A673 (cell line): ENCODE measurements around the gene DGKH.

Experiments used
- CTCF ChIP-seq: fragments of 300-800, 200-600 bp; sonication (generic); conservative IDR thresholded peaks from 2 replicates; pipeline ENCODE4 v1.5.1; 2017; ENCODE audit warnings: low read depth, mild to moderate bottlenecking, antibody characterized with exemption, low read length, moderate library complexity, mixed read lengths
- EZH2 ChIP-seq: fragments of 200-600 bp; sonication (generic); IDR thresholded peaks from 2 replicates; pipeline ENCODE4 v1.6.1; 2017; ENCODE audit warnings: borderline replicate concordance, low read depth, mild to moderate bottlenecking, mixed read lengths, antibody characterized with exemption, low read length; ENCODE audit not compliant: poor library complexity, severe bottlenecking

DNA sequence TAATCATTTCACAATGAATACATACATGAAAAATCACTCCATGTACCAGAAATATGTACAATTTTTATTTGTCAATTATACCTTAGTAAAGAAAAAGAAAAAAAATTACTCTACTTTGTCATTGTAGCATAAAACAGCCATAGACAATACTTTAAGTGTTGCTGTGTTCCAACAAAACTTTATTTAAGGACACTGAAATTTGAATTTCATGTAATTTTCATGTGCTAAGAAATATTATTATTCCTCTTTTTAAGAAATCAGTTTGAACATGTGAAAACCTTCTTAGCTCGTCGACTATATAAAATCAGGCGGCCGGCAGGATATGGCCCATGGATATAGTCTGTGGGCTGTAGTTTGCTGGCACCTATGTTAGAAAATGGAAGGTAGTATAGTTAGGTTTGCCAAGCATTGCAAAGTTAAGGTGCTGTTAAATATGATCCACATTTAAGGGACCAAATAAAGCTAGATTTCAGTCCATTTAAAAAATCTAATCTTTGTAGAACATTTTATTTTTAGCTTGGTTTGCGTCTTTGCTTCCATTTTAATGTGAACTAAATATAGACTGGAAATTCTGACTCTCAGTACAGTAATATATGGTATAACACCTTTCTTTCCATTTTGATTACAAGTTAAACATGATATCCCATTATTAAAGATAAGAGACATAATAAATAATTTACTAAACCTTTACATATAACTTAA lies 6.5 kb downstream of the DGKH start:
- TF ChIP-seq CTCF (no peak), EZH2 (no peak)
